ENCODE data around the gene BRPF3.

Gene BRPF3

DNA sequence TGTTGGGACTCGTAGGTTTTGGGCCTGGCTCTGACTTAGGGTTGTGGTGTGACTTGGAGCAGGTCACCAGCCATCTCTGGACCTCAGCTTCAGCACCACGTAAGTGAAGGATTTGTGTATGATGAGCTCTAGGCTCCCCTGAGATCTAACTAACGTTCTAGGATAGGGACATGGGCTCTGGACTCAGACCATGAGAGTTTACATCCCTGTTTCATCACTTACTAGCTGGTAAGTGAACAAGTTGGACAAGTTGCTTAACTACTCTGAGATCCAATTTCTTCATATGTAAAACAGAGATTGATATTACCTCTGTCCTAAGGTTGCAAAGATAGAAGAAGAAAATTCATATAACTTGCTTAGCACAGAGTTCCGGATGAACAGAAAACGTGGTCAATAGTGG, 53.0 kb downstream of the BRPF3 start:
- H3K4me3 ChIP-seq (ENCODE audit: control insufficient read depth, low read depth, low read length) = no peak overlapping the region
- TF ChIP-seq, protein P1, sequence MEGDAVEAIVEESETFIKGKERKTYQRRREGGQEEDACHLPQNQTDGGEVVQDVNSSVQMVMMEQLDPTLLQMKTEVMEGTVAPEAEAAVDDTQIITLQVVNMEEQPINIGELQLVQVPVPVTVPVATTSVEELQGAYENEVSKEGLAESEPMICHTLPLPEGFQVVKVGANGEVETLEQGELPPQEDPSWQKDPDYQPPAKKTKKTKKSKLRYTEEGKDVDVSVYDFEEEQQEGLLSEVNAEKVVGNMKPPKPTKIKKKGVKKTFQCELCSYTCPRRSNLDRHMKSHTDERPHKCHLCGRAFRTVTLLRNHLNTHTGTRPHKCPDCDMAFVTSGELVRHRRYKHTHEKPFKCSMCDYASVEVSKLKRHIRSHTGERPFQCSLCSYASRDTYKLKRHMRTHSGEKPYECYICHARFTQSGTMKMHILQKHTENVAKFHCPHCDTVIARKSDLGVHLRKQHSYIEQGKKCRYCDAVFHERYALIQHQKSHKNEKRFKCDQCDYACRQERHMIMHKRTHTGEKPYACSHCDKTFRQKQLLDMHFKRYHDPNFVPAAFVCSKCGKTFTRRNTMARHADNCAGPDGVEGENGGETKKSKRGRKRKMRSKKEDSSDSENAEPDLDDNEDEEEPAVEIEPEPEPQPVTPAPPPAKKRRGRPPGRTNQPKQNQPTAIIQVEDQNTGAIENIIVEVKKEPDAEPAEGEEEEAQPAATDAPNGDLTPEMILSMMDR (IDR thresholded peaks at IDR 0.05; ENCODE audit: control insufficient read depth, insufficient read depth, low read depth, low read length, missing control alignments) = no peak
- peak; percentile 10 for DNase-seq (ENCODE audit: low read depth)

DNA sequence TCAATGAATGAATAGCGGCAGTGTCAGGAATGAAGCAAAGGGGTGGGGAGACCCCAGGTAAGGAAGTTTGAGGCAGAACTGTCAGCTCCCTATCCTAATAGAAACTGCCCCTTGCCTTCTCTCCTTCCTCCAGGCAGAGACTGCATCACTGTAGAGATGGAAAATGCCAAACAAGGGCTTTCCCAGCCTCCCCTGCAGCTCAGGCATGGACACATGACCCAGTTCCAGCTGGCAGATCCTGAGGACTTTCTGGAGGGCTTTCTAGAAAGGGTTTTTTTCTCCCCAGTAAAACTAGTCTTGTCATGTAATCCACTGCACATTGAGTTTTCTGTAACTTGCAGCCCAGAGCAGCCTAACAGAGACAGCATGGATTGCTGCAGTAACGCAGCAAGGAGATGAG, 55.5 kb downstream of the BRPF3 start:
- TF ChIP-seq, protein P1 (IDR thresholded peaks at IDR 0.05; ENCODE audit: control insufficient read depth, insufficient read depth, low read depth, low read length, missing control alignments) = no peak
- no peak overlapping the region for H3K4me3 ChIP-seq (ENCODE audit: control insufficient read depth, low read depth, low read length)
- DNase-seq (ENCODE audit: low read depth) = no peak

DNA sequence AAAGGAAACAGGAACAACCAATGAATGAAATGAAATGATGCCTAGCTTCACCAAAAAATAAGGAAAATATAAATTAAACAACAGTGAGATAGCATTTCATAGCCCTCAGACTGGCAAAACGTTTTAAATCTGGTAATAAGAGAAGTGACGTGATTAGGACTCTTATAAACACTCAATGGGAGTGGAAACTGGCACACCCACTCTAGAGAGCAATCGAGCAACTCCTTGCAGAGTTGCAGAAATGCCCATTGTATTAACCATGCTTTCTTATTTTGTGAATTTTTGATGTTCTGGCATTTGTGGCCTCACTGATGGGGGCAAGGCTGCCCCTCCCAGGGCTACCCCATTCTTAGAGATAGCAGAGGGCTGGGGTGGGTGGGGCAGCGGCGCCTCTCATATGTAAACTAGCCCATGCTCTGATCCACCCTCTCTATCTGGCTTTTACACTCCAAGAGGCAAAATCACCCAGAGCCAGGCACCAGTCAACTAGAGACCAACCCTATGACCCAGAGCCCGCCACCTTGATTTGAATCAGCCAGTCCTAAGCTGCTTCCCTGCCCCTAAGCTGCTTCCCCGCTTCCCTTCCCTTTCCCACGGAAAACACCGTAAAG, 67.0 kb downstream of the BRPF3 start:
- DNase-seq (ENCODE audit: low read depth) = no peak

DNA sequence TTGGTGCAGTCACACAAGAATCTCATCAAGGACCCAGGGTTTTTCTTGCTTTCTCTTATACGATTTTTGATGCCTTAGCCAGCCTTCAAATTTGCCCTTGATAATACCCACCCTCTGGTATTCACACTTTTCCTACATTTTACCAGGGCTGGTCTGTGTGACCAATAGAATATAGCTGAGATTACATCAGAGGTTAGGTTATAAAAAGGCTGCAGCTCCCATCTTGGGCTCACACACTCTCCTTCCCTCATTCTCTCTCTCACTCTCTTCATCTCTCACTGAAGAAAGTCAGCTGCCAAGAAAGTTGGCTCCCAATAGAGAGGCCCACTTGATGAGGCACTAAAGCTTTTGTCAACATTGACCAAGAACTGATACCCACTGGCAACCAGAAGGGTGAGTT, 69.2 kb downstream of the BRPF3 start:
- TF ChIP-seq, protein P1 (IDR thresholded peaks at IDR 0.05; ENCODE audit: control insufficient read depth, insufficient read depth, low read depth, low read length, missing control alignments) = no peak
- H3K4me3 ChIP-seq (ENCODE audit: control insufficient read depth, low read depth, low read length) = no peak overlapping the region
- DNase-seq (ENCODE audit: low read depth) = no peak

More for the DNA sequence above, 67.0 kb downstream of the BRPF3 start:
- no peak overlapping the region for H3K4me3 ChIP-seq (ENCODE audit: control insufficient read depth, low read depth, low read length)
- TF ChIP-seq, protein P1 (IDR thresholded peaks at IDR 0.05; ENCODE audit: control insufficient read depth, insufficient read depth, low read depth, low read length, missing control alignments) = no peak

DNA sequence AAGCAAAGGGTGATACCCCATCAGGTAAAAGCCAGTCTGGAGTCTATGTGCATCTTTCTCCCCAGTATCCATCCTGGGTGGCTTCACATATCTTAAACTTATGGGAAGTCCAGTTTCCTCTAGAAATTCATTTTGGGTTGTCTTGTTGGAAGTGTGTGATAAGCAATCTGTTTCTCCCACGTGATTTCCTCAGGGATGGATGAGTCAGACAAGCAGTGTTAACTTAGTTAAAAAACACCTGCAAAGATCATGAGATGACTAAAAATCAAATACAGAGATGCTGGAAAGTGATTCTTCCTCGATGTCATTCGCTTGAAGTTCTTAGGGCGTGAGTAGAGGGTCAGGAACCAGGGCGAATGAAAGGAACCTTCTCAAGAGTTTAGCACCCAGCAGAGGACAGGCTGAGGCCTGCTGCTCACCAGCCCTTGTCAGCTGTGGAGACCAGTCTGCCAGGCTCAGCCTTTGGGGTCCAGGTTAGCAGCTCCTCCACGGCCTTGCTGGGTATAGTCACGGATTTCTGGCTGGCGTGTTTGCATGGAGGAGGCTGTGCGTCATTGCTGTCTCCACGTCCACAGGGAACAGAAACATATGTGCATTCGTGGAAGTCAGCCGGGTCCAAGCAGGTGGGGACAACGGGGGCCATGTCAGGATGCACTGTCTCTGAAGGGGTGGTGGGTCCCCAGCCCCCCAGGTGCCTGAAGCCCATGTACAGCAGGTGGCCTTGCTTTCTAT, 70.5 kb downstream of the BRPF3 start:
- TF ChIP-seq, protein P1 (IDR thresholded peaks at IDR 0.05; ENCODE audit: control insufficient read depth, insufficient read depth, low read depth, low read length, missing control alignments) = no peak
- H3K4me3 ChIP-seq (ENCODE audit: control insufficient read depth, low read depth, low read length) = no peak overlapping the region
- no peak for DNase-seq (ENCODE audit: low read depth)

DNA sequence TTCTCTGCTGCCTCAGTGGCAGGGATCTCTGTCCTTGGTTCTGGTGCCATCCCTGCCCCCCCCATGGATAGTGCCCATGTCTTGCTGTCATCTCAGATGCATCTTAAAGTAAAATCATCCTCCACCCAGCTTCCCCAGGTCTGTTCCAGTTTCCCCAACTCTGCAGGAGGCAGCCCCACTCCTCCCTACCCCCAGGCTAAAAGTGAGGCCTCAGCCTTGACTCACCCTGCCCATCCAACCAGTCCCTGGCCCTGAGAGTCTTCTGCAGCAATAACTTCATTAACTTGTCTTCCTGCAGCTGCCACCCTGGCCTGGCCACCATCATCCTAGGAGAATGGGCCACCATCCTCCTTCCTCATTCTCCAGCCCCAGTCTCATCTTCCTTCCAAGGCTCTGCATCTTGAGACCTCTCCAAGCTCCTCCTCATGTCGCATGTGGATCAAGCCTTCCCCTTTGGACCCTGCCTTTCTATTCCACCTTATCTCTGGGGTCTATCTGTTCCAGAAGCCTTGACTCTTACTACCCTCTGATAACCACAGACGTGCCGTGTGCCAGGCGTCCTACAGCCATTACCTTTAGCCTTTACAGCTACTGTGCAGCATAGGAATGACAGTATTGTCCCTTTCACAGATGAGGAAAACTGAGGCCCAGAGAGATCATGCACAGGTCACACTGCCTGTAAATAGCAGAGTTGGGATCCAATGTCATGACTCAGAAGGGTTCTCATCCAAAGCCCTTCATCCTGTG, 71.4 kb downstream of the BRPF3 start:
- no peak overlapping the region for H3K4me3 ChIP-seq (ENCODE audit: control insufficient read depth, low read depth, low read length)
- TF ChIP-seq, protein P1 (IDR thresholded peaks at IDR 0.05; ENCODE audit: control insufficient read depth, insufficient read depth, low read depth, low read length, missing control alignments) = no peak
- DNase-seq (ENCODE audit: low read depth) = no peak
